COLO829 (cell line): Measurements from ENCODE around the gene DGKG.

Experiments
- DNase-seq: peaks from one replicate; pipeline ENCODE4 v3.0.0; 2012; ENCODE audit warnings: low spot score

DGKG gene

DNA sequence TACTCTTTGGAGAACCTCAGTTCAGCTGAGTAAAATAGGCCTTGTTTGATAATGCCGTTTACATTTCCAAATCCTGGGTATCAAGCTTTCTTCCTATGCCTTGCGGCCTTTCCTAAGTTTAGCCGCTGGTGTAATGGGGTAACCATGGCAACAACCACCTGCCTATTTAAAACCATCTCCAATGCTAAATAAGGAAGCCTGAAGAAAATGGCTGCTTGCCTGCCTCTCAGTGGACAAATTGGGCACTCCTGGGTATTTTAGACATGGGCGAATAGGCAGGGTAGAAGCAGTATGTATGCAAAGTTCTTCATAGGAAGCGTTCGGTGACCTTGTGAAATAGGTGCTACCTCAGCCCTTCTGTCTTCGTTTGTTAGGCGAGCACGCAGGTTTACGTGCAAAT, 122.7 kb downstream of the DGKG start:
- no peak for DNase-seq

DNA sequence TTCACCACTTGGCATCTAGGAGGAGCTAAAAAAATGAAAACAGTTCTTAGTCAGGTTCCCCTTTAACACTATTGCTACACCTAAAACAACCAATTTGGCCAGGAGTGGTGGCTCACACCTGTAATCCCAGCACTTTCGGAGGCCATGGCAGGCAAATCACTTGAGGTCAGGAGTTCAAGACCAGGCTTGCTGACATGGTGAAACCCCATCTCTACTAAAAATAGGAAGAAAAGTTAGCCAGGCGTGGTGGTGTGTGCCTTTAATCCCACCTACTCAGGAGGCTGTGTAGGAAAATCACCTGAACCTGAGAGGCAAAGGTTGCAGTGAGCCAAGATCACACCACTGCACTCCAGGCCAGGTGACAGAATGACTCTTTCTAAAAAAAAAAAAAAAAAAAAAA, 124.1 kb downstream of the DGKG start:
- no peak for DNase-seq

DNA sequence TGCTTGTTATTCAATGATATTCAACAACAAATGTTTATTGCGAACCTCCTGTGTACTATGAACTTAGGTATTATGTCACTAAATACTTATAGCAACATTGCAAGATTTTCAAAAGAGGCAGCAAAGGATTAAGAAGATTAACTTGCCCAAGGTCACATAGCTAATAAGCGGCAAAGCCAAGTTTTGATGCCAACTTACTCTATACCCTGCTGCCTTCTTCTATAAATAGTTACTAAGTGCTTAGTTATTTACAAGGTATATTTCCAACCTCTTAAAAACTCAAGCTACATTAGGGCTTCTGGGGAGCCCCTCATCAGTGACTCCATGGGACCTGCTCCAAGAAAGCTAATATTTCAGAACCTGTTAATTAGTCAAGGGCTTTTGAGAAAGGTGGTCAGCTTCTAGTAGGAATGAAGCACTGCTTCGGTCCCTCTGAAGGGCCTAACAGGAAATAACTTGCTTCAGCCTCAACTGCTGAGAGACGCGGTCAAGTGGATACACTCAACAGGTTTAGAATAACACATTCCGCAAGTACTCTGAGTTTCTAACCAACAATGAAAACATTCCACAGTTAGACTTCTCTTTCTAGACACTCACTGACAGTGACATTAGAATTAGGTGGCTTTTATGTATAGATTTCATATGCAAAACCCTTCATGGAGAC, 125.5 kb downstream of the DGKG start:
- no peak for DNase-seq

DNA sequence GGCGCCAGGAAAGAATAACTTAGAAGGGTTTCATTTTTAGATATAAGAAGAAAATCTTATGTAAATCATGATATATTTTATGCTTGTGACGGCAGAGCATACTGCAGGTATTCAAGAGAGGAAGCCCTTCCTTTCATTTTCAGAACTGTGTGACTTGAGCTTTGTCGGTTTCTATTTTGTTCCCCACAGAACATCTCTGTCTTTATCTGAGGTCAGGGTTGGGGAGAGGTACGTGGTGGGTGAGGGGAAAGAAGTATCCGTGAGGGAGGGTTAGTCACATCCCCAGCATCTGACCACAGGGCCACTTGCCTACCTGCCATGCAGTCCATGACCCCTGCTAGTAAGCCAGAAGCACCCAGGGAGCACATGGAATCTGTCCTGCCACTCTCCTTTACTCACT, 126.5 kb downstream of the DGKG start:
- DNase-seq: no peak

DNA sequence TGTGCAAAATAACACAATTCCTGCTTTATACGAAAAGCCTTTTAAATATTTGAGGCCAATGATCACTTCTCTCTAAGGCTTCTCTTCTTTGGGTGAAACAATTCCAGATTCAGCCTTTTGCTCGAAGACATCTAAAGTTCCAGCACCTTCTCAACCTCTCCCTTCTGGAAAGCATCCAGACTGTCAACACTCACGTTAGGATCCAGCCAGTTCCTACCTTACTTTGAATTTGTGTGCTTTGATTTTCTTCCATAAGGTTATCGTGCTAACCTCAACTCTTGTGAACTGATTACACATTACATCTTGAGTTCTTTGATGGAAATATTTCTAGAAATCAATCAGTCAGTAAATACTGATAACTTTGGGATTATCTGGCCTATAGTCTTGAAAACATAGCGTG, 127.9 kb downstream of the DGKG start:
- no peak for DNase-seq

DNA sequence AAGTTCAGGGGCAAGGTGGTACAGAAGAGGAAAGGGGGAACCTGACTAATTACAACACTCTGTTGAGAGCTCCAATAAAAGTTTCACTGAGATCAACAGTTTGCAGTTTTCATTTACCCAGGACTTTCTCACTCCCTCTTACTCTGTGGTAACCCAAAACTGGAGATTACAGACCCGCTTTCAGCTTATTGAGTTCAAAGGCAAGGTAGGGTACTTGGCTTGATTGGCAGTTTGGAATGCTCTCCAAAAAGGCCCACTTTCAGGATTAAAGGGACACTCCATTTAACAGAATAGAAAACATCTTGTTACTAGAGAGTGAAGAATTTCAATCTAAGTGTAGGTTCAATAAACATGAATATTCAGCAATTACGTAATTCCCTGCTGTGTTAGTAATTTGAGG, 135.6 kb downstream of the DGKG start:
- no peak for DNase-seq

DNA sequence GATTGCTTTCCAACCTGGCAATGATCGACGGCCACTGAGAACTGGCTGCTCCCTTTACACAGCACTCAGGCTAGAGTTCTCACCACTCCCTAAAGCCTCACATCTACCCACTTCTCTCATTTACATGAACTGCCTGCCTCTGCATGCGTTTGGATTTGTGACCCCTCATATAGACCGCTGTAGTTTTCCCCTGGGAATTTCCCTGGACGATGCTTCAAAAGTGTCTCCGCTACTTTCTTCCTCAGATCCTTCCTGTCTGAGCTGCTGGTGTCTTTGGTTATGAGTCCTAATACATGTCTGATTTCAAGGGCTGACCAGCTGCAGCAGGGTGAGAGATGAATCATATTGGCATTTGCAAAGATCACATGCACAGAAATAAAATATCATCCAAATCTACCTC, 136.4 kb downstream of the DGKG start:
- no peak for DNase-seq

DNA sequence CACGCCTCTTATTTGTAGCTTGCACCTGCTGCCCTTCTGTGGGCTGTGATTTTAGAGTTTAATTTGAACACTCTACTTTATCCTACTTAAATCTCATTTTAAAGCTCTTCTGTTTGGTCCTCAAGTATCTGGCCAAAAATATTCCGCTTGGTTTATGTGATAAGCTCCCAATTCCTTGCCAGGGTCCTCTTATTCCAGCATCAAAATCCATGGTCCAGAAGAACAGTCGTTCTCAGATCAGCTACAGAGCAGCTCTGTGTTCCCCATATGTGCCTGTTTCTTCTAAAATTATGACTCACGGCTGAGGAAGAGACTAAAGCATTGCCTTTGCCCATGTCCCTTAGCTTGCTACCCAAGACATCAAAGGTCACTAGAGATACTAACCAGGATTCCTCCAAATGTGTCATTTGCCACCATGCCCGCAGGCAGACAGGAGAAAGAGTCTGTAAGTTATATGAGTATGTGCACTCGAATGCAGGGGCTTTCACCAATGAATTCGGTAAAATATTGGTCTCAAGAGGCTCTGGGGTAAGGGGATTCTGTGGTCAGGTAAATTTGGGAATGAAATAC, 137.9 kb downstream of the DGKG start:
- DNase-seq: no peak

DNA sequence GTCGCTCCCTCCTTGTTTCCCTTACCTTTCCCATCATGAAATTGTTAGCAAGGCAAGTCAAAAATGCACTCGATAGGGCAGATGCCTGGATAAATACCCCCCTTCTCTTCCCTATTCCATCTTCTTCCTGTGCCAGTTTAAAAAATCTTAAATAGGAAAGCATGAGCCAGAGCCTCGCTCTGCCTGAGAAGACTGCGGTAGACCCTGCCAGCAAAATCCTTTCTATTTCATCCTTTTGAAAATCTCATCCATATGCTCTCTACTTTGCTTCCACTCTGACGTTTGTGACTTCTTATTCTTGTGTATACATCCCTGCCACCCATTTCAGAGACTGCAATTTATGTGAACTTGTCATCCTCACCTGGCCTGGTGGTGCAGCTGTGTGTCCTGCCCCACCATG, 138.6 kb downstream of the DGKG start:
- no peak for DNase-seq

DNA sequence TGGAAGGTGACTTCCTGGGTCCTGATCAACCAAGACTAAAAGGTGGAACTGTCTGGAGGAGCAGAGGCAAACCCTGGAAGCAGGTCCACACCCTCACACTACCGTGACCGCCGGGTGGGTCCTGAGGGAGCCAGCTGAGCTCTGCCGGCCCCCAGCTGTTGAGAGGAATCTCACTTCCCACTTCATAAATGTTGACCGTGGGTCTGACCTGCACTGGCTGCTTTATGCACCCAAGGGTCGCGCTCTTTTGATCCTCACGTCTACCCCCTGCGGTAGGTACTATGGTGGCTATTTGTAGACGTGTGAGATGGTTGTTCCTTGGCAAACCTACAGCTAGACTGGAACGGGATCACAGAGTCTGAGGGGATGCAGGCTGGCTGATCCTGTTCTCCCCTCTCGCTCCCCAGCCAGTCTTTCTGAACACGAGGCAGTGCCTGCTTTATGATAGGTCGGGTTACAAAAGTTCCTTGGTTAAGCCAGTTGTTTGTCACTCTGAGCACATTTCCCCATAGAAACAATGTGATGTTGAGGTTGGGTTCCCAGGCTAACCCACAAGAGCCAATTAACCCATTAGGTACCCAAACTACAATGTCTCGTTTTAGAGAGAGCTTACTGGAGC, 140.2 kb downstream of the DGKG start:
- DNase-seq: no peak

DNA sequence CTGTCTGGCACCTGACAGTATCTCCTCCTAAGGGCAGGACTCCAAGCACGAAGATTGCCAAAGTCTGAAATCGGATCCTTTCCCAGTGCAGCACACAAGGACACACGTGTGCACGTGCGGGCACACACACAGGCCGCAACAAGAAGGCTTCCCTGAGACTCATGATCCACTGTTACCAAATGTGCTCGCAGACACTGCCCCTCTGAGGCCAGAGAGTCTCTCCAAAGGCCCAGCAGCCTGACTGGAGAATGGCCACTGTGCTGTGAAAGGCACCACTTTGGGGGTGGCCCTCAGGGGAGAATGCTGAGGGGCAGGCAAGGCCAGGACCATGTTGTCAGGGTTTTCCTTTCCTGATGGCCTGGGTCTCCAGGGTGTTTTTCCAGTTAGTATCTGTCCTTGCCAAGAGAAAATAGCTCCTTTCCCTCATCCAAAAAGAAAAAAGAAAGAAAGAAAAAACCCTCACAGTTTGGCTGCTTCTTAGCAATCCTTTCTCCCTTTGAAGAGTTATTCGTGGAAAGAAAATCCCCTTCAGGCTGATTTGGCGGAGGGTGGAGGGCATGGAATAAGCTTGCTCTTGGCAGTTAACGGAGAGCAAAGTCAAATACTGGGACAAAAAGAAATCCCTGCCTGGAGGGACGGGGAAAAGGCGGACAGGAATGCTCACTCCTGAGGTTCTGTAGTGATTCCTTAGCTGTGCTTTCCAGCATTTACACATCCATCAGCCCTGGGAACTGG, 141.0 kb downstream of the DGKG start:
- DNase-seq: no peak

DNA sequence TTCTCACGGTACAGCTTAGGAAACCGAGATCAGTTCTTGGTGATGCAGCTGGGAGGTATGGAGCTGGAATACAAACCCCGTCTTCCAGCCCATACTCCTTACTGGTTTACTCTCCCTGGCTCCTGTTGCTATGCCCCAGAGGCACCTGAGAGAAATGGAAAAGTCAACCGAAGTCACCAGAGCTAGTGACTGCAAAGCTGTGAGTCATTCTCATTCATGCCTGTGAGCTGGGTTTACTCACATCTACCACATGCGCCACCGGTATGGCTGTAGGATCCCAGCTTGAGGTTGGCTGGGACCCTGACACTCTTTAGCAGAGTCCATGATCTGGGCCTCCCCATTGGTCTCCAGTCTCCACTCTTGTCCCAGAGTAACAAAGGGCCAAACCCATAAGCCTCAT, 141.7 kb downstream of the DGKG start:
- DNase-seq: no peak

DNA sequence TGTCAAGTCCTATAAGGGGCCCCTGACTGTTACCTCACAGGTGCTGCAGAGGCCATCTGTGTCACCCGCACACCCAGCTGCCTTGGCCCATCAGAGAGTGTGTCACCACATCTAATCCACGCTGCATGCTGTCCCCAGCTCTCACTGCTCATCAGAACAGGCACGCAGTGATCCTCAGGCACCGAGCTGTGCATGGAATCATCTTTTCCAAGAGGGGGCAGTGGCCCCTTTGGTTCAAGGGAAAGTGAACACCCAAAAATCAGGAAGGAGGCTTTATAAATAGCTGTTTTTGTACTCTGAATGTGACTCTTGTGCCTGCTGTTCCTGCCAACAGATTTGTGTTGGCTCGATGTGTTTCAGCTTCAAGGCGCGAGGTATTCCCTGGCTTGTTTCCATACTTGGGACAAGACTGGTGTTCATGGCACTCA, 142.8 kb downstream of the DGKG start:
- no peak for DNase-seq

DNA sequence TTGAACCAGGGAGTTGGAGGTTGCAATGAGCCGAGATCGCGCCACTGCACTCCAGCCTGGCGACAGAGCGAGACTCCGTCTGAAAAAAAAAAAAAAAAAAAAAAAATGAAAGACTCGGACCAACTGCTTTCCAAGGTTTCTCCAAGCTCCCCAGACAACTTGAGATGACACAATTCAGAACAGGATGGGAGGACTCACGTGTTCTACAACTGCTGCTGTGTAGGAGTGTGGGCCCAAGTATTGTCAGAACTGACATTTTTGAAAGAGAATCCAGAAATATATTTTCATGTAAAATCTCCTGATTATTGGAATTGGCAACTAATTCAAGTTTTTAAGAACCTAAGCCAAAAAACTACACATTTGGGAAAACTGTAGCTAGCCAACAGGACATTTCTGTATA, 143.6 kb downstream of the DGKG start:
- no peak for DNase-seq

DNA sequence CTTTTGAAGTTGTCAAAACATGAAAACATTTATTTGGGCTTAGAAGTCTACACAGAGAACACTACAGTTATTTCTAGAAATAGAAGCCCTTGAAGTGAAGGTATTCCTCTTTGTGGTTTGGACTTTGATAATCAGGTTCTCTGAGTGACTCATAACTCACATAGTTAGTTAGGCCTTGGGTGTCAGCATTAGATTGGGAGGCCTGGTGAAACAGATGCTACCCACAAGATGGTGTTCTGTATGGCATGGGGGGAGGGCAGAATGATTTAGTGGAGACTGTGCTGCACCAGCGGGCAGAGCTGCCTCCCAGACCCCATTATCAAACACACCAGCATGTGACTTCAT, 144.2 kb downstream of the DGKG start:
- DNase-seq: peak; percentile 45

DNA sequence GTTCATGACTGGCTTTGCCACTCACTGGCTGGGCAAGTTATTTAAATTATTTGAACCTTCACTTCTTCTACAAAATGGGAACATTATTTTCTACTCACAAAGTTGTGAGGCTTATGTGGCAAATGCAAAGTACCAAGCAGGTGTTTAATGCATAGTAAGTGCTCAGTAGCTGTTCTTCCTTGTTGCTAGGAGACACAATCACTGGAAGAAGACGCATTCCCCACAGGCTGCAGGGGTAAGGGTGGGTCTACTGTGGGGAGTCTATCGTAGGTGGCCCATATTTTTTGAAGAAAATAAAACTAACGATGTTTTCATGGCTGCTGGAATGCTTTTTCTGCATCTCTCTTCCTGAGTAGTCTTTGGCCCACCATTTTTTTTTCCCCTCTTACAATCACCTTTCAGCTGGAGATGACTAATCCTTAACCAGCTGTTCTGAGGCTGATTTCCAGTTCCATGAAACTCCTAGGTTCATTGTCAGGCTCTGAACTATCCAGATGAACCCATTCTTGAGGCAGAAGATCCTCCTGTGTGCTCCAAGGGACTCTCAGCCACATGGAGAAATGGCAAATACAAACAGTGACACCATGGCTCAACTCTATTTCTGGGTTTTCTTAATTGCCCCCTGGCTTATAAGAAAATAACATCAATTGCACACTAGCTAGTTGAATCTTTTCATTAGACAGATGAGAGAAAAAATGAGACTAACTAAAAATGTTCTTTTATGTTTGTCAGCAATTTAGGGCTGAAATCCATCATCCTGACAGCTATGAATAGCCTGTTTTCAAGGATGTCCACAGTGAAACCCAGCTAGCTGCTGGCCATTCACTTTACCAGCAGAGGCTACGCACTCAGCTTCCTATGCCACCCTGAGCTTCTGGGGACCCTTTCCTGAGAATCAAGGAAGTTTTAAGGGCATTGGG, 144.9 kb downstream of the DGKG start:
- DNase-seq: no peak

DNA sequence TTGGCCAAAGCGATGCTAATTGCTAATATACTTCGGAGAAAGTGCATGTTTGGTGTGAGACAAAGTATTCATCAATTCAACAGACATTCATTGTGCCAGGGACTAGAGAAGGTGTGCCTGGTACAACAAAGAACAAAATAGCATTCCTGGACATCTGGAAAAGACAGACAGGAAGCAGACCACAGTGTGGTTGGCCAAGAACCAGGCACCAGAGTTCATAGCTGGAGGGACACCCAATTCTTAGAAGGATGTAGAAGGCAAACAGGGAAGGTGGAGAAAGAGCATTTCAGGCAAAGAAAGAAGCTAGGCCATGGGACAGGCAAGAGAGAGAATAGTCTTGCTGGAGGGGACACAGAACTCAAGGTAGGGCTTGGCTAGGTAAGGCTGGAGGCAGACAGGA, 147.4 kb downstream of the DGKG start:
- no peak for DNase-seq

DNA sequence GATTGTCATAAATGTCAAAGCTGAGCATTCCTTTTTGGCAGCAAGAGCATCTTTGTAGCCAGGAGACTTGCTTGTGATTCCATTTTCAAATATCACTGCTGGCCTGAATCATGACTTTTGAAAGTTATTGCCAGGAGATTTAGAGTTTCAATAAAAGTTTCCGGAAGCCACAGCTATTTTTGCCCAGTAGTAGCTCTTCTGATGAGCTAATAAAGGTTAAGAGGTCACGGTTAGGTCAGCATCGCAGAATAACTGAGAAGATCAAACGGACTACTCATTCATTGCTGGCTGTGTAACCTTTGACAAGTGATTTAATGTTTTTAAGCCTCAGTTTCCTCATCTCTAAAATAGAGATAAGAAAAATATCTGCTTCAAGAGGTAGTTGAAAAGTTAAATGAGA, 148.1 kb downstream of the DGKG start:
- DNase-seq: peak; percentile 55

DNA sequence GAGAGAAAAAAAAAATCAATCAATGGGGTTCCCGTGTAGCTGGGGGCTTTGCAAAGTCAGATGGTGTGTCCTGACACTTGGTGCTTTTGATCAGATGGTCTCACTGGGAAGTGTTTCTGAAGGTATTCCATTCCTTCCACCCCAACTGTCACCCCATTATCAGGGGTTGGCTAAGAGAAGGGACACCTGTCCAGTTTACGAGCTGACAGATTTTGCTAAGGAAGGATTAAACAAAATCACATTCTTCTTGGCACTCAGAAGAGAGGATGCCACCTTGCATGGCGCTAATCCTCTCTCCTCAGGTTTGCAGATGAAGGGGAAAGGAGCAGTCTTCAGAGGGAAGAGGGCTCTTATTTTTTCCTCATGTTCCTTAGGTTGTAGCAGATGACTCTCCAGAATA, 149.4 kb downstream of the DGKG start:
- DNase-seq: no peak

DNA sequence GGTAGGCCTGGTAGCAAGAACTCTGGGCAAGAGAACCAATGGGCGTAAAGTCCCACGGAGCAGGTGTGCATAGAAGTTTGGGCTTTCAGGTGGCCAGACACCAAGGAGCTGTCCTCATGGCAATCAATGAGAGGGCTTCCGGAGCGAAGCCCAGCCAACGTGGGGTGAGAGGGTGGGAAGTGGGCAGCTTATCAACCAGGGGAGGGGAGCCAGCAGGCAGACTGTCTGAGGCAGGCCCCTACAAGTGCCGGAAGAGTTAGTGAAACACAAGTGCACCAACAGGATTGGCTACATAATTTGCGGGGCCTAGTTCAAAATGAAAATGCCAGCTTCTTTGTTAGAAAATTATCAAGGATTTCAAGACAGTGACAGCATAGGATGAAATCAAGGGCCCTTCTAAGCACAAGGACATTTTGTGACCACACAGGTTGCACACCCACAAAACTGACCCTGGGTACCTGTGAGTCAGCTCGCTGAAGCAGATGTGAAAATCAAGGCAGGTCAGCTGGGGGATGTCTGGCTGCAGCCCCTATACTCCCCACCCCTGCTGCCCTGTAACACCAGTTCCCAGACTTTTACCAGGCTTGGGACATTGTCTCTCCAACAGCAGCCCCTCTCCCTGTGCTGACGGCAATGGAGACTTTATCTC, 151.1 kb downstream of the DGKG start:
- DNase-seq: no peak

DNA sequence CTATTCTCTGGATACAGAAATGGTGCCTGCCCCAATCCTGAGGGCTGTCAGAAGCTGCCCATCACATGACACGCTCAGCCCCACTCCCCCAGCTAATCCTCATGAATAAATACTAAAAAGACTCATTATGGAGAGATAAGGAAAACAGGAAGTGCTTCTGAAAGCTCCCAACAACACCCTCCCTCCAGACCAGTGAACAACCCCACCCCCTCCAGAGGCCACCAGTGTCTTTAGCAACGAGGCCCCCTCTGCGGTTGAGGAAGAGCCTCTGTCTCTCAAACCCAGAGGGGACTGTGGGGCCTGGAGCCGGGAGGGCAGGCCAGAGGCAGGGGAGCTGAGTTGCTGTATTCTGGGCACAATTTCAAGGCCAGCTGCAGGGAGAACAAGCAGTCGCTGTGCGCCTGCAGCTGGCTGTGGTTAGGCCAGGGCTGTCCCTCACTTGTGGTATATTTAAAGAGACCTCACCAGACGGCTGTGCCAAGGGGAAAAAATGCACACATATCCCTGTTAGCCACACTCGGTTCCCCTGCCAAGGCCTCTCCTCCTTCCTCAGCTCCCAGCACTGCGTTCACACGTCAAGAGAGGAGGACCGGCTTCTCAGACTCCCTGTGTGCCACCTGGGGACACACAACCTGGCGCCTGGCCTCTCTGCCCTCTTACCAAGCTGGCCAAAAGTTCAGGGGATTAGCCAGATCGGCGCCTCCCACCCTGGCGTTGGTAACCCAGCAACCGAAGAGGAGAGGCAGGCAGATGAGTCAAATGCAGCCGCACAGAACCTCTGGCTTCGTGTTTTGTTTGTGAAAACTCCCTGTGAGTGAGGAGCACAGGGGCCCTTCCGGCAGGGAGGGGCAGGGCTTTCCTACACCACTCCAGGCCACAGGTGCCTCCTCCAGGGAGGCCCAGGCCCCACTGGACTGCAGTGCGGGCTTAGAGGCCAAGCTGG, 152.0 kb downstream of the DGKG start:
- DNase-seq: peak; percentile 95
